GM13976 (cell line): ENCODE data around the gene TTYH3.

Experiments used
- DNase-seq: peaks from one replicate; pipeline ENCODE4 v3.0.0; 2012; ENCODE audit warnings: low spot score
- CTCF ChIP-seq: IDR thresholded peaks from 2 replicates; pipeline ENCODE4 v1.5.1; 2012; ENCODE audit warnings: borderline replicate concordance, mild to moderate bottlenecking; ENCODE audit not compliant: insufficient read depth; ENCODE audit errors: extremely low read depth, missing control alignments, control extremely low read depth
- in situ Hi-C: fragments of 300-500 bp; cut with MboI; formaldehyde crosslinking; loops from one replicate; pipeline ENCODE4 v1.12.0; 2022; ENCODE audit warnings: low sequenced_read_pairs, mixed read lengths, inconsistent platforms; ENCODE audit not compliant: unreplicated experiment

Gene TTYH3

GRCh38 chr7:2711895-2712675 is 80.3 kb downstream of the TTYH3 start:
- no peak for DNase-seq
- no peak for TF ChIP-seq CTCF
- in situ Hi-C loops: no loop called here

GRCh38 chr7:2713370-2713769 is 81.6 kb downstream of the TTYH3 start:
- DNase-seq: no peak
- TF ChIP-seq CTCF: no peak
- in situ Hi-C loops: no loop called here

GRCh38 chr7:2713978-2714377 is 82.2 kb downstream of the TTYH3 start:
- in situ Hi-C loops: no loop called here
- no peak for DNase-seq
- no peak for TF ChIP-seq CTCF
